ENCODE measurements around the gene HACD2. TPM values are rescaled to one million over a fixed set of nuclear protein-coding genes. Genes with fewer than 3 reads are reported as not detected.
"Not testable (repeated sequence)": the region's sequence is repeated elsewhere in the genome, so short reads cannot be mapped to it uniquely, and the experiment has no call there.

HACD2 gene
- total RNA-seq, 2 donors from 2014 or later, result 22.7 to 28.6 TPM

- Histone ChIP-seq H3K27ac (peak overlapping the region in 1 of 2 donors; percentile 47), H3K36me3 (peaks cover 4% of the 10 kb centered on the region), H3K4me3 (no peak overlapping the region), H3K27me3 (no peaks in the 10 kb centered on the region), H3K9me3 (no peaks in the 10 kb centered on the region), H3K4me1 (no peaks in the 10 kb centered on the region)
- DNase-seq (ENCODE audit: low spot score), result no peak
- no peak for TF ChIP-seq CTCF (IDR thresholded peaks at IDR 0.05)
Observed at GRCh38 chr3:123609063-123609462, 24.2 kb upstream of the HACD2 start.

DNA sequence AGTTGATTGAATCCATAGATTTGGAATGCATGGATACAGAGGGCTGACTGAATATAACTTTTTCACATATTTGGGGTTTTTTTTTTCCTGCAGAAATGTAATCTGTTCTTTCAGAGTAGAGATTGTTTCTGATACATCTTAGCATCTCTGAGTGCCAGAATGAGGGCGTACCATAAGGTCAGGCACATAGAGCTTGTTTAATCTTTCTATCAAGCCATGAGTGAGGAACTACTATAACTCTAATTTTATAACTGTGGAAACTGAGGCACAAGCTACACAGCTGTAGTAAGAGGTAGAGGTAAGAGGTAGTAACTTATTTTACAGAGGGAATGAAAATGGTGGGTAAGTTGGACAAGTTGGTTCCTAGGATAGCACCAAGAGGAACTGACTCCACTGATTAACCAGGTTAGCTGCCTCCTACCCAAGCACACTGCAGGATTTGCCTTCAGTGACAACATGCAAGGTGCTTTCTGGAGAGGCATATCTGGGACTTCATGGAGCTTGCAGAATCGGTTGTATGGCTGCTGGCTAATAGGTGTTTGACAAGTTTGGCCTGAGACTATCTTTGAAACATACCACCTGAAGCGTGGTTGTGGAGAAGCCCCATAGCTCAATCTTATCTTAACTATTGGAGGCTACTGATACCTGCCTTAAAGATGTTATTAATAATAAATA lies 23.5 kb upstream of the HACD2 start:
- no peaks in the 10 kb centered on the region for H3K9me3 ChIP-seq
- H3K27me3 ChIP-seq, result no peaks in the 10 kb centered on the region
- DNase-seq (ENCODE audit: low spot score), result no peak
- no peak overlapping the region for H3K4me3 ChIP-seq
- H3K27ac ChIP-seq, result peak overlapping the region in 1 of 2 donors; percentile 47
- peaks cover 2% of the 10 kb centered on the region for H3K36me3 ChIP-seq
- no peaks in the 10 kb centered on the region for H3K4me1 ChIP-seq
- TF ChIP-seq CTCF (IDR thresholded peaks at IDR 0.05), result no peak

DNA sequence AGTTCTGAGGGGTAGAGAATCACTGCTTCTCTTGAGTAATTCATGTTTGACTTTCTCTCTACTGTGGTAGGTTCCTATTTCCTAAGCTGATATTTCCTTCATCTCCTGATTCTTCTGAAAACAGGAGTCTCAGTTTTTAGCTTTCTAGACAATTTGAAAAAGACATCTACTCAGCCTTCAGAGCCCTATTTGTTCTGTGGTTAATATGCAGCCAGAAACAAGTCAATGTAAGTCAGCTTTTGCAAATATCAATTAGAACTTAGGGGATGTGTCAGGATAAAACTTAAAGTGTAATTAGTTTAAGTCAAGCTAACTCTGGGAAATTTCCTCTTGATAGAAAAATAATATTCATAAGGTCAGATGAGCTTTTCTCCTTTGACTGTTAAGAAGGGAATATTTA lies 21.7 kb upstream of the HACD2 start:
- TF ChIP-seq CTCF (IDR thresholded peaks at IDR 0.05), result no peak
- Histone ChIP-seq H3K9me3 (no peaks in the 10 kb centered on the region), H3K4me1 (peaks cover 0 to 2% of the 10 kb centered on the region in 2 donors), H3K36me3 (no peaks in the 10 kb centered on the region), H3K27ac (no peak overlapping the region), H3K4me3 (no peak overlapping the region), H3K27me3 (no peaks in the 10 kb centered on the region)
- DNase-seq (ENCODE audit: low spot score), result no peak

- Histone ChIP-seq H3K36me3 (no peaks in the 10 kb centered on the region), H3K27me3 (no peaks in the 10 kb centered on the region), H3K4me3 (no peak overlapping the region), H3K4me1 (peaks cover 0 to 9% of the 10 kb centered on the region in 2 donors), H3K27ac (no peak overlapping the region), H3K9me3 (no peaks in the 10 kb centered on the region)
- no peak for DNase-seq (ENCODE audit: low spot score)
- TF ChIP-seq CTCF (IDR thresholded peaks at IDR 0.05), result no peak
Observed at GRCh38 chr3:123605789-123606234, 21.0 kb upstream of the HACD2 start.

DNA sequence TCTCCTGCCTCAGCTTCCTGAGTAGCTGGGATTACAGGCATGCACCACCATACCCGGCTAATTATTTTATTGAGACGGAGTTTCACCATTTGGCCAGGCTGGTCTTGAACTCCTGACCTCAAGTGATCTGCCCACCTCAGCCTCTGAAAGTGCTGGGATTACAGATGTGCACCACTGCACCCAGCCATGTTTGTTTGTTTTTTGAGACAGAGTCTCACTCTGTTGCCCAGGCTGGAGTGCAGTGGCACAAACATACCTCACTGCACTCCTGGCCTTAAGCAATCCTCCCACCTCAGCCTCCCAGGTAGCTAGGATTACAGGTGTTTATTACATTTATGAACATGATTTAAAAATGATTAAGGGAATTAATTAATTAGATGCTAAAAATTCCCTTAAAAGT lies 18.3 kb upstream of the HACD2 start:
- H3K27me3 ChIP-seq; H3K9me3 ChIP-seq; H3K27ac ChIP-seq; H3K36me3 ChIP-seq; DNase-seq (ENCODE audit: low spot score); H3K4me3 ChIP-seq: not testable (repeated sequence)
- peaks cover 0 to 12% of the 10 kb centered on the region in 2 donors for H3K4me1 ChIP-seq

- no peak for TF ChIP-seq CTCF (IDR thresholded peaks at IDR 0.05)
- Histone ChIP-seq H3K4me3 (no peak overlapping the region), H3K9me3 (no peaks in the 10 kb centered on the region), H3K4me1 (peaks cover 0 to 12% of the 10 kb centered on the region in 2 donors), H3K27ac (no peak overlapping the region), H3K36me3 (no peaks in the 10 kb centered on the region), H3K27me3 (no peaks in the 10 kb centered on the region)
- no peak for DNase-seq (ENCODE audit: low spot score)
Observed at GRCh38 chr3:123602325-123602724, 17.5 kb upstream of the HACD2 start.

DNA sequence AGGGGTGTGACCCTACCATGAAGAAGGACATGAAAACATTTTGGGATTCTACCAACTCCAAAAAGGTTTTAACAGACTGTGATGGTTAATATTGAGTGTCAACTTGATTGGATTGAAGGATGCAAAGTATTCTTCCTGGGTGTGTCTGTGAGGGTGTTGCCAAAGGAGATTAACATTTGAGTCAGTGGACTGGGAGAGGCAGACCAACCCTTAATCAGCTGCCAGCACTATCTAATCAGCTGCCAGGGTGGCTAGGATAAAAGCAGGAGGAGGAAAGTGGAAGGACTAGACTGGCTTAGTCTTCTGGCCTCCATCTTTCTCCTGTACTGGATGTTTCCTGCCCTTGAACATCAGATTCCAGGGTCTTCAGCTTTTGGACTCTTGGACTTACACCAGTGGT lies 16.0 kb upstream of the HACD2 start:
- DNase-seq (ENCODE audit: low spot score); H3K4me3 ChIP-seq; H3K36me3 ChIP-seq; H3K27me3 ChIP-seq; H3K9me3 ChIP-seq: not testable (repeated sequence)
- Histone ChIP-seq H3K4me1 (peaks cover 0 to 20% of the 10 kb centered on the region in 2 donors), H3K27ac (peak overlapping the region in 1 of 2 donors; percentile 54)
